Activated CD4-positive, alpha-beta T cell treated with anti-CD3 and anti-CD28 coated beads, Interleukin-2, amount 10 ng/mL, durations not matched to agents 24 days and 14 days (primary cell): ENCODE results near the gene GORASP2. TPM values are rescaled to one million over a fixed set of nuclear protein-coding genes. Genes with fewer than 3 reads are reported as not detected.

Experiments used
- DNase-seq: peaks from one replicate; pipeline ENCODE4 v3.0.0; 2022
- H3K27ac Mint-ChIP-seq: one replicate; pipeline ENCODE4 v1.8.0; 2022; ENCODE audit warnings: mild to moderate bottlenecking, mixed read lengths
- H3K27me3 Mint-ChIP-seq: one replicate; pipeline ENCODE4 v1.8.0; 2022; ENCODE audit warnings: mixed read lengths
- H3K36me3 Mint-ChIP-seq: one replicate; pipeline ENCODE4 v1.8.0; 2022; ENCODE audit warnings: low read depth, mild to moderate bottlenecking, mixed read lengths
- H3K4me1 Mint-ChIP-seq: one replicate; pipeline ENCODE4 v1.8.0; 2021; ENCODE audit warnings: mixed read lengths
- H3K4me3 Mint-ChIP-seq: one replicate; pipeline ENCODE4 v1.8.0; 2022; ENCODE audit warnings: mild to moderate bottlenecking, moderate library complexity, mixed read lengths
- H3K9me3 Mint-ChIP-seq: one replicate; pipeline ENCODE4 v1.8.0; 2021; ENCODE audit warnings: mixed read lengths
- intact Hi-C: fragments of 100-400 bp; cut with micrococcal nuclease; formaldehyde crosslinking; loops from one replicate; pipeline ENCODE4 v1.15.1; 2023
- total RNA-seq: library from RNA; stranded (reverse); gene quantifications from 2 replicates; pipeline ENCODE4 v1.2.3, GENCODE V29; 2022

GORASP2 gene
- total RNA-seq, 1 donor from 2014 or later: 93.0 TPM

DNA sequence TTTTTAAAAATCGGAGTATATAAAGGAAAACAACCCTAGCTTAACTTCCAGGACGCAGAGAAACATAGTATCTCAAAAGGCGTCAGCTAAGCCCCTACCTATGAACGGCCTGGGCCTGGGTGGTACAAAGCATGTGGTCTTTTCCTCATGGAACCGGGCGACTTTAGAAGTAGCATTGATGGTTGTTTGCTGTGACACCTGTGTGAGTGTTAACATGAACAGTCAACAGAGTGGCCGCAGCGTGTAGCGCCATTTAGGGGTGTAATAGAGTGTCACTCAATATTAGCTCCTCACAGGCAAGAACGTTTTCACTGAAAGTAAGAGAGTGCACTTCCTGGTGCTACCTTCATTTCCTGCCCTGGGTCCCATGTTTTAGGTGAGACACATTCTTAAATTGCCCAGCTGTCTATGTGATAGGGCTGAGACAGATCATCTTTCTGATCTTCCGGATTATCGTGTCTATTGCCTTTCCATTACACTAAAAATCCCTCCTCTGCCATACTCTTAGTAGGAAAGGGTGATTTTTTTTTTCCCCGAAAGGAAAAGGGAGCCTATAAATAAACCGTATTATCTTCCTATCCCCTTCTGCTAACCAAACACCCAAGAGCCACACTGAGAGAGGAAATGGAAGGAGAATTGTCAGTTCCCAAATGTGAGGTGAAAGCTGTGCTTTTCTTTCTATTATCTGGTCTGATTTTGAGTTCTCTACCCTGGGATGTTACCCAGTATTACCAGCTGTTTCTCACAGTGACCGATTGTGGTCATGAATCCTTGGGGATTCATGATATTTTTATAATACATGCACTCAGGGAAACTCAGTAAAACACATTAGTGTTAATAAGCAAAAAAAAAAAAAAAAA is 1.3 kb downstream of the GORASP2 start:
- peak overlapping the region; percentile 91 for H3K27ac Mint-ChIP-seq
- intact Hi-C loops: no loop called here
- no peaks in the 10 kb centered on the region for H3K27me3 Mint-ChIP-seq
- peaks cover 18% of the 10 kb centered on the region for H3K36me3 Mint-ChIP-seq
- H3K9me3 Mint-ChIP-seq: peaks cover 4% of the 10 kb centered on the region
- DNase-seq: peak; percentile 88
- H3K4me3 Mint-ChIP-seq: peak overlapping the region; percentile 92
- peaks cover 32% of the 10 kb centered on the region for H3K4me1 Mint-ChIP-seq

GRCh38 chr2:170930991-170931266 is 1.9 kb downstream of the GORASP2 start:
- Mint-ChIP-seq H3K4me3 (peak overlapping the region; percentile 92), H3K4me1 (peaks cover 32% of the 10 kb centered on the region), H3K27ac (peak overlapping the region; percentile 91), H3K9me3 (peaks cover 4% of the 10 kb centered on the region), H3K27me3 (no peaks in the 10 kb centered on the region), H3K36me3 (peaks cover 19% of the 10 kb centered on the region)
- intact Hi-C loops: no loop called here
- DNase-seq: no peak

- peak overlapping the region; percentile 3 for H3K4me3 Mint-ChIP-seq
- peaks cover under 1% of the 10 kb centered on the region for H3K9me3 Mint-ChIP-seq
- H3K27ac Mint-ChIP-seq: no peak overlapping the region
- peaks cover 21% of the 10 kb centered on the region for H3K36me3 Mint-ChIP-seq
- H3K4me1 Mint-ChIP-seq: peaks cover 26% of the 10 kb centered on the region
- H3K27me3 Mint-ChIP-seq: no peaks in the 10 kb centered on the region
- intact Hi-C loops: no loop called here
- DNase-seq: no peak
Measured at GRCh38 chr2:170932166-170932565, 3.1 kb downstream of the GORASP2 start.

- Mint-ChIP-seq H3K4me3 (no peak overlapping the region), H3K4me1 (peaks cover 25% of the 10 kb centered on the region), H3K36me3 (peaks cover 21% of the 10 kb centered on the region), H3K27me3 (no peaks in the 10 kb centered on the region), H3K27ac (no peak overlapping the region), H3K9me3 (no peaks in the 10 kb centered on the region)
- no peak for DNase-seq
- intact Hi-C loops: no loop called here
Measured at GRCh38 chr2:170932948-170933347, 3.9 kb downstream of the GORASP2 start.

GRCh38 chr2:170937709-170938379 is 8.8 kb downstream of the GORASP2 start:
- Mint-ChIP-seq H3K9me3 (no peaks in the 10 kb centered on the region), H3K4me1 (peaks cover 25% of the 10 kb centered on the region), H3K27ac (no peak overlapping the region), H3K36me3 (peaks cover 19% of the 10 kb centered on the region), H3K27me3 (no peaks in the 10 kb centered on the region), H3K4me3 (no peak overlapping the region)
- no peak for DNase-seq
- intact Hi-C loops: no loop called here

DNA sequence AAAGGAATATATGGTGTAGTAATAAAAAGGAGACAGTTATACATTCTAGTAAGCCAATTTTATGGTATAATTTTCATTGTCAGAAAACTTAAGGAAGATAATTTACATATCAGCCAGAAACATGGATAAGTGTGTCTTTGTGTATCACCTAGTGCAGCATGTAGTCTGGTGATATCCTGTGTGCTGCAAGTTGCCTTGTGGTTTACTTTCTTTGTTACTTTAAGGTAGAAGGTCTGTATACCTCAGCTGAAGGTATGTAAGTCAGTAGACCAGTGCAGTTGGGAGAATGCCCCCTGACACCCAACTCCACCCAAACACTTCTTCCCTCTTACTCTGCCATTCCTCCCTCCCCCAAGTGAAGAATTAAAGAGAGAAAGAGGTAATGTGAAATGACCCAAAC is 11.0 kb downstream of the GORASP2 start:
- no peak overlapping the region for H3K4me3 Mint-ChIP-seq
- H3K9me3 Mint-ChIP-seq: no peaks in the 10 kb centered on the region
- no peak overlapping the region for H3K27ac Mint-ChIP-seq
- peaks cover 18% of the 10 kb centered on the region for H3K36me3 Mint-ChIP-seq
- intact Hi-C loops: no loop called here
- H3K4me1 Mint-ChIP-seq: peaks cover 29% of the 10 kb centered on the region
- H3K27me3 Mint-ChIP-seq: no peaks in the 10 kb centered on the region
- no peak for DNase-seq

- Mint-ChIP-seq H3K36me3 (peaks cover 17% of the 10 kb centered on the region), H3K4me1 (peaks cover 34% of the 10 kb centered on the region), H3K27ac (no peak overlapping the region), H3K9me3 (no peaks in the 10 kb centered on the region), H3K4me3 (no peak overlapping the region), H3K27me3 (no peaks in the 10 kb centered on the region)
- DNase-seq: no peak
- intact Hi-C loops: no loop called here
Measured at GRCh38 chr2:170942615-170943014, 13.6 kb downstream of the GORASP2 start.

GRCh38 chr2:170943041-170943440 is 14.0 kb downstream of the GORASP2 start:
- H3K4me1 Mint-ChIP-seq: peaks cover 34% of the 10 kb centered on the region
- no peak overlapping the region for H3K27ac Mint-ChIP-seq
- H3K9me3 Mint-ChIP-seq: no peaks in the 10 kb centered on the region
- H3K36me3 Mint-ChIP-seq: peaks cover 18% of the 10 kb centered on the region
- H3K4me3 Mint-ChIP-seq: no peak overlapping the region
- DNase-seq: no peak
- intact Hi-C loops: no loop called here
- no peaks in the 10 kb centered on the region for H3K27me3 Mint-ChIP-seq

- Mint-ChIP-seq H3K4me3 (no peak overlapping the region), H3K27me3 (no peaks in the 10 kb centered on the region), H3K36me3 (peaks cover 19% of the 10 kb centered on the region), H3K27ac (no peak overlapping the region), H3K9me3 (no peaks in the 10 kb centered on the region), H3K4me1 (peaks cover 32% of the 10 kb centered on the region)
- intact Hi-C loops: no loop called here
- DNase-seq: no peak
Measured at GRCh38 chr2:170943596-170943995, 14.5 kb downstream of the GORASP2 start.

GRCh38 chr2:170944545-170944944 is 15.5 kb downstream of the GORASP2 start:
- no peak for DNase-seq
- Mint-ChIP-seq H3K27me3 (no peaks in the 10 kb centered on the region), H3K36me3 (peaks cover 21% of the 10 kb centered on the region), H3K27ac (no peak overlapping the region), H3K9me3 (no peaks in the 10 kb centered on the region), H3K4me1 (peaks cover 24% of the 10 kb centered on the region), H3K4me3 (no peak overlapping the region)
- intact Hi-C loops: no loop called here

- Mint-ChIP-seq H3K4me1 (peaks cover 8% of the 10 kb centered on the region), H3K36me3 (peaks cover 49% of the 10 kb centered on the region), H3K9me3 (no peaks in the 10 kb centered on the region), H3K27me3 (no peaks in the 10 kb centered on the region), H3K4me3 (no peak overlapping the region), H3K27ac (no peak overlapping the region)
- DNase-seq: no peak
- intact Hi-C loops: no loop called here
Measured at GRCh38 chr2:170949415-170949814, 20.4 kb downstream of the GORASP2 start.

- intact Hi-C loops: no loop called here
- Mint-ChIP-seq H3K4me3 (no peak overlapping the region), H3K4me1 (peaks cover 5% of the 10 kb centered on the region)
Measured at GRCh38 chr2:170950221-170950761, 21.2 kb downstream of the GORASP2 start.

DNA sequence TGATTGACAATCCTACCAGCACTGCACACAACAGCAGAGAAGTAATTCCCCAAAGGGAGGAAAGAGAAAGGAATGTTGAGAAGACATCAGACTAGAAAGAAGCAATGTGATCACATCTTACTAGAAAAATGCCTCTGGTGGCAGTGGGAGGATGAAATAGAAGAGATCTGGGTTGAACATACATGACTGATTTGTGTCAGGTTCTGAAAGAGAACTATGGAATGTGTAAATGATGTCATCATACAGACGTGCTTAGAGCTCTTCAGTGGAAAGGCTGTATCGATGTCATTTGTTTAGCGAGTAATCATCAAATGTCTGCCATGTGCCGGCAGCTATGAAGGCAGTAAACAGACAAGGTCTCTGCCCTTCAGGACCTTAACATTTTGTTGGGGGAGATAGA is 24.9 kb downstream of the GORASP2 start:
- no peak for DNase-seq
- Mint-ChIP-seq H3K4me3 (no peak overlapping the region), H3K27me3 (no peaks in the 10 kb centered on the region), H3K9me3 (no peaks in the 10 kb centered on the region), H3K4me1 (no peaks in the 10 kb centered on the region), H3K27ac (no peak overlapping the region), H3K36me3 (peaks cover 68% of the 10 kb centered on the region)
- intact Hi-C loops: no loop called here

More at GRCh38 chr2:170950221-170950761, 21.2 kb downstream of the GORASP2 start:
- DNase-seq: no peak
- peaks cover 57% of the 10 kb centered on the region for H3K36me3 Mint-ChIP-seq
- no peak overlapping the region for H3K27ac Mint-ChIP-seq
- no peaks in the 10 kb centered on the region for H3K27me3 Mint-ChIP-seq
- H3K9me3 Mint-ChIP-seq: no peaks in the 10 kb centered on the region

- H3K9me3 Mint-ChIP-seq: no peaks in the 10 kb centered on the region
- DNase-seq: no peak
- H3K36me3 Mint-ChIP-seq: peaks cover 60% of the 10 kb centered on the region
- intact Hi-C loops: no loop called here
- H3K4me3 Mint-ChIP-seq: no peak overlapping the region
- H3K27ac Mint-ChIP-seq: no peak overlapping the region
- no peaks in the 10 kb centered on the region for H3K4me1 Mint-ChIP-seq
- H3K27me3 Mint-ChIP-seq: no peaks in the 10 kb centered on the region
Measured at GRCh38 chr2:170963386-170963785, 34.3 kb downstream of the GORASP2 start.
